Cardiac fibroblast (primary cell): ENCODE measurements around the gene TREM1.

ENCODE experiments used
- DNase-seq, 2 donors: peaks; one replicate each; pipeline versions ENCODE4 v3.0.0 to v3.0.0-alpha.2; 2010; ENCODE audit warnings: low read depth in 2 of 2
- H3K4me3 ChIP-seq, 2 donors: replicated peaks in 1 of 2; 1 replicate in 1 of 2; 2 replicates in 1 of 2; pipeline ENCODE4 v1.5.1; 2011; ENCODE audit warnings: low read depth in 2 of 2, low read length in 2 of 2, mild to moderate bottlenecking in 2 of 2, moderate library complexity in 1 of 2
- TF ChIP-seq, protein P1 (sequence below): IDR thresholded peaks from one replicate; pipeline ENCODE4 v1.5.1; 2011; ENCODE audit warnings: low read depth, mild to moderate bottlenecking, low read length, inconsistent platforms

The TREM1 gene

DNA sequence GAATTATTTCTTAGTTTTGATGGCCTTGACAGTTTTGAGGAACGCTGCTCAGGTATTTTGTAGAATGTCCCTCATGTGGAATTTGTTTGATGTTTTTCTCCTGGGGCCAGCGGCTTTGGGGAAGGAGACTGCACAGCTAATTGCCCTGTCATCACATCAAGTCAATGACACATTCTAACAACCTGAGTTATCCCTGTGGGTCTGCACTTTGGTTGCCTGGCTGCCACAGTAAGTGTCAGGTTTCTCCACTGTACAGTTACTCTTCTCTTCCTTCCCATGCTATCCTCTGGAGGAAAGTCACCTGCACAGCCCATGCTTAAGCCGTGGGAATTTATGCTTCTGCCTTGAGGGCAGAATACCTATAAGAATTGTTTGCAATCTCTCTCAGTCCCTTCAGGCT, 59.7 kb downstream of the TREM1 start:
- no peak overlapping the region for H3K4me3 ChIP-seq
- TF ChIP-seq, protein P1, sequence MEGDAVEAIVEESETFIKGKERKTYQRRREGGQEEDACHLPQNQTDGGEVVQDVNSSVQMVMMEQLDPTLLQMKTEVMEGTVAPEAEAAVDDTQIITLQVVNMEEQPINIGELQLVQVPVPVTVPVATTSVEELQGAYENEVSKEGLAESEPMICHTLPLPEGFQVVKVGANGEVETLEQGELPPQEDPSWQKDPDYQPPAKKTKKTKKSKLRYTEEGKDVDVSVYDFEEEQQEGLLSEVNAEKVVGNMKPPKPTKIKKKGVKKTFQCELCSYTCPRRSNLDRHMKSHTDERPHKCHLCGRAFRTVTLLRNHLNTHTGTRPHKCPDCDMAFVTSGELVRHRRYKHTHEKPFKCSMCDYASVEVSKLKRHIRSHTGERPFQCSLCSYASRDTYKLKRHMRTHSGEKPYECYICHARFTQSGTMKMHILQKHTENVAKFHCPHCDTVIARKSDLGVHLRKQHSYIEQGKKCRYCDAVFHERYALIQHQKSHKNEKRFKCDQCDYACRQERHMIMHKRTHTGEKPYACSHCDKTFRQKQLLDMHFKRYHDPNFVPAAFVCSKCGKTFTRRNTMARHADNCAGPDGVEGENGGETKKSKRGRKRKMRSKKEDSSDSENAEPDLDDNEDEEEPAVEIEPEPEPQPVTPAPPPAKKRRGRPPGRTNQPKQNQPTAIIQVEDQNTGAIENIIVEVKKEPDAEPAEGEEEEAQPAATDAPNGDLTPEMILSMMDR: no peak
- DNase-seq: no peak

DNA sequence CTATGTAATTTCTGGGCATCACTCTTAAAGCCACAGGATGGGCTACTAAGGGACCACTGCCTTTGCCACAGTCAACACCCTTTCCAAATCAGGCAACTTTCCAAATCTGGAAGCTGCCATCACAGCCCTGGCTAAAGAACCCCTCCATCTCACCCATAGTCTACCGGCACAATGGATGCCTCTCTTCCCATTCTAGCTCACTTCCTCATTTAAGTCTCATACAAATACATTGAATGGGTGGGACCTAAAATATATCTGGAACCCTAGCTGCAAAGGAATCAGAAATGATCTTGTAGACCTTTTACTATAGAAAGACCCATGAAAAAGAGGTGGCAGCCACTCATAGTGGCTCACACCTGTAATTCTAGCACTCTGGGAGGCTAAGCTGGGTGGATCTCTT, 61.7 kb downstream of the TREM1 start:
- no peak for DNase-seq
- no peak overlapping the region for H3K4me3 ChIP-seq
- TF ChIP-seq, protein P1: no peak
